ENCODE data around the gene TMEM151B. TPM values are rescaled to one million over a fixed set of nuclear protein-coding genes. Genes with fewer than 3 reads are reported as not detected.

Gene TMEM151B
- total and polyA plus RNA-seq, 9 of the 15 experiments (the other 6 are each of a cell fraction or from before 2014, with no cell fraction given): not detected

DNA sequence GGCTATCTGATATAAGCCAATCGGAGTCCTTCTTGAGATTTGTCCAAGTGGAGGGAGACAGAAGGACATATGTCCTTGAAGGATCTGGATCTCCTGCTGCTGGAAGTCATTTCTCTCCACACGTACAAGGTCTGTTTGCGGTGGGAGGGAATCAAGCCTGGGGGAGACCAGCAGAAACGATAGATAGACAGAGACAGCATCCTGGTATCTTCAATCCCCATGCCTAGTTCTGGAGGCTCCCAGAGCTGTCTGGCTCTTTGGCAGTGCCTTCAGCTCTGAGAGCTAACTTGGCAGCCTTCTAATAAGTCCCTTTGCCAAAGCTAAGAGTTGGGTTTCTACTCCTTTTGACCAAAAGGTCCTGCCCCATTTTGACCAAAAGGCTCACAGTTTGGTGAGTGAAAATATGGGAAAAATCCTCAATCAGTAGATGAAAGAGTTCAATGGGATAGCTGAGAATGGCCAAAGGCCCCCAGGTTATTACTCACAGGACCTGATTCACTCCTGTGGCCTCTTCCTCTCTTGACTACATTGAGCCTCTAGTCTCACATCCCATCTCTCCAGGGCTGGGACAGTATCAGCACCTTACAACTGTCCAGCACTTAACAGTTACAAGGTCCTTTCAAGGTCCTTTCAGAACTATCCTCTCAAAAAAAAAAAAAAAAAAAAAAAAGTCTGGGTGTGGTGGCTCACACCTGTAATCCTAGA is 22.6 kb downstream of the TMEM151B start:
- DNase-seq (ENCODE audit: extremely low read depth in 1 of 4, low spot score in 3 of 4): no peak
- 19% methylated on average over 4 of the region's 4 CpGs for WGBS (ENCODE audit: insufficient coverage, low coverage, missing lambda C conversion rate)
- no peak for TF ChIP-seq PHF20 (IDR thresholded peaks at IDR 0.05; ENCODE audit: partially characterized antibody)
- Histone ChIP-seq H3K9me1 (ENCODE audit: control insufficient read depth, insufficient read depth, low read length) (no peaks in the 10 kb centered on the region), H3K36me3 (ENCODE audit: control insufficient read depth, insufficient read depth, low read length) (no peaks in the 10 kb centered on the region), H3K9me3 (replicated peaks; ENCODE audit: control insufficient read depth, insufficient read depth, low read depth, low read length) (no peaks in the 10 kb centered on the region), H3K4me3 (no peak overlapping the region), H2AFZ (ENCODE audit: low read depth, low read length) (no peak overlapping the region), H3K4me1 (replicated peaks in 1 of 2; ENCODE audit: control insufficient read depth in 2 of 2, insufficient read depth in 2 of 2, low read length in 2 of 2) (peaks cover 0 to 11% of the 10 kb centered on the region in 2 experiments; a peak in 4 of 5 replicates), H3K9ac (ENCODE audit: insufficient read depth in 1 of 2, low read depth in 2 of 2, low read length in 2 of 2) (no peak overlapping the region), H3K27me3 (ENCODE audit: control insufficient read depth in 2 of 2, insufficient read depth in 2 of 2, low read length in 2 of 2) (peaks cover 60 to 76% of the 10 kb centered on the region in 2 experiments), H3K4me2 (ENCODE audit: insufficient read depth, low read length) (no peak overlapping the region), H4K20me1 (replicated peaks; ENCODE audit: control insufficient read depth, insufficient read depth, low read length) (peaks cover 13% of the 10 kb centered on the region; the same call in 1 of the 2 replicates), H3K79me2 (ENCODE audit: control insufficient read depth, insufficient read depth, low read length) (no peaks in the 10 kb centered on the region), H3K27ac (ENCODE audit: extremely low read depth, low read depth, low read length) (no peak overlapping the region)
- ChIA-PET CTCF (ENCODE audit: low intra/inter-chr PET ratio) (no interaction called here), POLR2A (interaction anchor here (0.6 to 8.7 kb wide), 15 partner anchors 9 to 849 kb away, joined by 3 to 116 read pairs (median 3); partner anchors contain the start of gene AARS2)
- BruUV-seq (replicated peaks): no TSS peak
- in situ Hi-C loops (cut with MboI) (no loop called here), intact Hi-C loops (cut with micrococcal nuclease) (no loop called here)
- ATAC-seq: no peak
- FAIRE-seq: no peak

DNA sequence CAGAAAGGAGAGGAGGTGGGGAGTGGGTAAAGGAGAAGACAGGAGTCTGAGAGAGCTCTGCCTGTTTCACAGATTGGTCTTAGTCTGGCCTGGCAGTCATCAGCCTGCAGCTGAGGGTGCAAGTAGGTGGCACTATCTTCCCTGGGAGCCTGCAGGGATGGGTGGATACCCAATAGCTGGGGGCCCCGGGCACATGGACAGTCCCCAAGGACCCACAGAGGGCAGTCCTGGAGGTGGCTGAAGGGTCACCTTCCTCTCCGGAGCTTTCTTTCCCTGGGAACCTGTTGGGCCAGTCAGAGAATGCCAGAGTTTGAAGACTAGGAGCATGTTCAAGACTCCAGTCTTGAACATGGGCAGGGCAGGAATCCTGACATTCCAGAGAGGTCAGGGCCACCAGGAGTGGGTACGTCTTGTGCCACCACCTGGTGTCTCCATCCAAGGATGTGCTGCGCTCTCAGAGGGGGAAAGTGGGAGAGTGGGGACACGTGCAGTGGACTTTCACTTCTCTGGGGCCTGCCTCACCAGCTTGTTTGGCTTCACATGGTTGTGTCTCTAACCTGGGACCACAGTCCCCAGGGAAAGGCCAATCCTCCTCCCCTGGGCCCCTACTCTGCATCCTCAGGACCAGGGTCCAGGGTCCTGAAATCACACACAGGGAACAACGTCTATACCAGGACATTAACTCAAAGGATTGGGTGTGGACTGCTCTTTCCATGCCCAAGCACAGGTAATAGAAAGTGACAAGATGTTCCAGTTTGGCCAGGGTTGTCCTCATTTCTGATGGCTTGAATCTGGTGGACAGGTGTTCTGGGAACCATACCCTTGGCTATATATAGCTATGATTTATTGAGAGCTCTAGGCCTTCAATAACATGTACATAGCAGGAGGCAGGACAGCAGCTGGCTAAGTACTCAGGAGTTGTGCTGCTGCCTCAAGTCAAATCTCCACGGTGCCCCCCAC is 24.9 kb downstream of the TMEM151B start:
- CTCF ChIA-PET (ENCODE audit: low intra/inter-chr PET ratio): no interaction called here
- peaks cover 16% of the 10 kb centered on the region; the same call in 1 of the 2 replicates for H4K20me1 ChIP-seq (replicated peaks; ENCODE audit: control insufficient read depth, insufficient read depth, low read length)
- peaks cover 0 to 13% of the 10 kb centered on the region in 2 experiments; a peak in 4 of 5 replicates for H3K4me1 ChIP-seq (replicated peaks in 1 of 2; ENCODE audit: control insufficient read depth in 2 of 2, insufficient read depth in 2 of 2, low read length in 2 of 2)
- no peaks in the 10 kb centered on the region for H3K9me3 ChIP-seq (replicated peaks; ENCODE audit: control insufficient read depth, insufficient read depth, low read depth, low read length)
- no peak overlapping the region for H3K27ac ChIP-seq (ENCODE audit: extremely low read depth, low read depth, low read length)
- ATAC-seq (no peak), DNase-seq (ENCODE audit: extremely low read depth in 1 of 4, low spot score in 3 of 4) (no peak), FAIRE-seq (no peak)
- H3K79me2 ChIP-seq (ENCODE audit: control insufficient read depth, insufficient read depth, low read length): no peaks in the 10 kb centered on the region
- H3K4me2 ChIP-seq (ENCODE audit: insufficient read depth, low read length): no peak overlapping the region
- 5% methylated on average over 7 of the region's 7 CpGs for WGBS (ENCODE audit: insufficient coverage, low coverage, missing lambda C conversion rate)
- peaks cover under 1% of the 10 kb centered on the region; the same call in 1 of the 3 replicates for H3K36me3 ChIP-seq (ENCODE audit: control insufficient read depth, insufficient read depth, low read length)
- POLR2A ChIA-PET: interaction anchor here (0.5 to 8.7 kb wide), 13 partner anchors 9 to 979 kb away, joined by 3 to 116 read pairs (median 3); partner anchors contain the start of gene AARS2
- TF ChIP-seq FOXA3 (CRISPR knock-in tag; conservative IDR thresholded peaks at IDR 0.05 in 1 of 2, IDR thresholded peaks at IDR 0.05 in 1 of 2) (no peak), FOXP1 (CRISPR knock-in tag; IDR thresholded peaks at IDR 0.05) (no peak), SIN3B (IDR thresholded peaks at IDR 0.05; ENCODE audit: low read depth) (no peak)
- TF ChIP-seq, protein P1, sequence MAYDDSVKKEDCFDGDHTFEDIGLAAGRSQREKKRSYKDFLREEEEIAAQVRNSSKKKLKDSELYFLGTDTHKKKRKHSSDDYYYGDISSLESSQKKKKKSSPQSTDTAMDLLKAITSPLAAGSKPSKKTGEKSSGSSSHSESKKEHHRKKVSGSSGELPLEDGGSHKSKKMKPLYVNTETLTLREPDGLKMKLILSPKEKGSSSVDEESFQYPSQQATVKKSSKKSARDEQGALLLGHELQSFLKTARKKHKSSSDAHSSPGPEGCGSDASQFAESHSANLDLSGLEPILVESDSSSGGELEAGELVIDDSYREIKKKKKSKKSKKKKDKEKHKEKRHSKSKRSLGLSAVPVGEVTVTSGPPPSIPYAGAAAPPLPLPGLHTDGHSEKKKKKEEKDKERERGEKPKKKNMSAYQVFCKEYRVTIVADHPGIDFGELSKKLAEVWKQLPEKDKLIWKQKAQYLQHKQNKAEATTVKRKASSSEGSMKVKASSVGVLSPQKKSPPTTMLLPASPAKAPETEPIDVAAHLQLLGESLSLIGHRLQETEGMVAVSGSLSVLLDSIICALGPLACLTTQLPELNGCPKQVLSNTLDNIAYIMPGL (CRISPR knock-in tag; IDR thresholded peaks at IDR 0.05): no peak
- no peak overlapping the region for H3K4me3 ChIP-seq
- no TSS peak for BruUV-seq (replicated peaks)
- no peaks in the 10 kb centered on the region for H3K9me1 ChIP-seq (ENCODE audit: control insufficient read depth, insufficient read depth, low read length)
- in situ Hi-C loops (cut with MboI): no loop called here
- intact Hi-C loops (cut with micrococcal nuclease): no loop called here
- no peak overlapping the region for H2AFZ ChIP-seq (ENCODE audit: low read depth, low read length)
- peaks cover 49 to 63% of the 10 kb centered on the region in 2 experiments for H3K27me3 ChIP-seq (ENCODE audit: control insufficient read depth in 2 of 2, insufficient read depth in 2 of 2, low read length in 2 of 2)
- H3K9ac ChIP-seq (ENCODE audit: insufficient read depth in 1 of 2, low read depth in 2 of 2, low read length in 2 of 2): no peak overlapping the region

Data from K562 (cell line).